C4-2B (cell line): ENCODE data around the gene SMOC2.
"Not testable (repeated sequence)": the region's sequence is repeated elsewhere in the genome, so short reads cannot be mapped to it uniquely, and the experiment has no call there.

Source experiments
- ZFX ChIP-seq: fragments of 450-650 bp; IDR thresholded peaks from 2 replicates; pipeline ENCODE4 v1.6.1; 2017
- TF ChIP-seq, protein P1 (sequence below): fragments of 450-650 bp; conservative IDR thresholded peaks from 2 replicates; pipeline ENCODE4 v1.5.1; 2017; ENCODE audit warnings: mild to moderate bottlenecking

DNA sequence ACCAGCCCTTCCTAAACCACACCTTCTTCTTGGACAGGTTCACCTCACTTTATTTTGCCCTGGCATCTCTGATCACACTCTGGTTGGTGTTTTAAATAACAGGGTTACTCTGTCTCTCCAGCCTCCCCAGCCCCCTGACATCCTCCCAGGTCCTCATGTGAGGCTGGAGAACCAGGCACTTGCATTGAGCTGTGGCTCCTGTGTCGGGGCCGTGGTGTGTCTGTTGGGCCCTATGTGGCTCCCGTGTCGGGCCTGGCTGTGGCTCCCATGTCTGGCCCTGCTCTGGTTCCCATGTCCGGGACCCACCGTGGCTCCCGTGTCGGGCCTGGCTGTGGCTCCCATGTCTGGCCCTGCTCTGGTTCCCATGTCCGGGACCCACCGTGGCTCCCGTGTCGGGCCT is 170.0 kb downstream of the SMOC2 start:
- TF ChIP-seq, protein P1, sequence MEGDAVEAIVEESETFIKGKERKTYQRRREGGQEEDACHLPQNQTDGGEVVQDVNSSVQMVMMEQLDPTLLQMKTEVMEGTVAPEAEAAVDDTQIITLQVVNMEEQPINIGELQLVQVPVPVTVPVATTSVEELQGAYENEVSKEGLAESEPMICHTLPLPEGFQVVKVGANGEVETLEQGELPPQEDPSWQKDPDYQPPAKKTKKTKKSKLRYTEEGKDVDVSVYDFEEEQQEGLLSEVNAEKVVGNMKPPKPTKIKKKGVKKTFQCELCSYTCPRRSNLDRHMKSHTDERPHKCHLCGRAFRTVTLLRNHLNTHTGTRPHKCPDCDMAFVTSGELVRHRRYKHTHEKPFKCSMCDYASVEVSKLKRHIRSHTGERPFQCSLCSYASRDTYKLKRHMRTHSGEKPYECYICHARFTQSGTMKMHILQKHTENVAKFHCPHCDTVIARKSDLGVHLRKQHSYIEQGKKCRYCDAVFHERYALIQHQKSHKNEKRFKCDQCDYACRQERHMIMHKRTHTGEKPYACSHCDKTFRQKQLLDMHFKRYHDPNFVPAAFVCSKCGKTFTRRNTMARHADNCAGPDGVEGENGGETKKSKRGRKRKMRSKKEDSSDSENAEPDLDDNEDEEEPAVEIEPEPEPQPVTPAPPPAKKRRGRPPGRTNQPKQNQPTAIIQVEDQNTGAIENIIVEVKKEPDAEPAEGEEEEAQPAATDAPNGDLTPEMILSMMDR = not testable (repeated sequence)
- TF ChIP-seq ZFX = not testable (repeated sequence)
